Stimulated activated CD4-positive, alpha-beta T cell treated with anti-CD3 and anti-CD28 coated beads, TNF-alpha, amount 100 ng/mL, for 48 hours (primary cell): ENCODE measurements around the gene MTMR12.

Experiments used
- DNase-seq, 3 donors: peaks; one replicate each; pipeline ENCODE4 v3.0.0-alpha.2; 2020; ENCODE audit warnings: low read depth in 3 of 3

MTMR12 gene

GRCh38 chr5:32276173-32276853 lies 36.4 kb downstream of the MTMR12 start:
- DNase-seq: no peak

- no peak for DNase-seq
Observed at GRCh38 chr5:32275396-32275741, 37.4 kb downstream of the MTMR12 start.

- no peak for DNase-seq
Observed at GRCh38 chr5:32274548-32275395, 38.0 kb downstream of the MTMR12 start.

GRCh38 chr5:32273821-32274220 lies 38.9 kb downstream of the MTMR12 start:
- DNase-seq: no peak

- DNase-seq: no peak
Observed at GRCh38 chr5:32272746-32273145, 40.0 kb downstream of the MTMR12 start.

GRCh38 chr5:32270946-32271345 lies 41.8 kb downstream of the MTMR12 start:
- DNase-seq: no peak

GRCh38 chr5:32270178-32270577 lies 42.6 kb downstream of the MTMR12 start:
- DNase-seq: no peak

- DNase-seq: no peak
Observed at GRCh38 chr5:32265902-32266301, 46.8 kb downstream of the MTMR12 start.

GRCh38 chr5:32264957-32265572 lies 47.7 kb downstream of the MTMR12 start:
- DNase-seq: no peak

GRCh38 chr5:32263684-32264083 lies 49.1 kb downstream of the MTMR12 start:
- DNase-seq: no peak

- peak in 1 of 3 donors; percentile 19 for DNase-seq
Observed at GRCh38 chr5:32261198-32261597, 51.5 kb downstream of the MTMR12 start.

- no peak for DNase-seq
Observed at GRCh38 chr5:32259033-32259432, 53.7 kb downstream of the MTMR12 start.

GRCh38 chr5:32258424-32258823 lies 54.3 kb downstream of the MTMR12 start:
- no peak for DNase-seq

GRCh38 chr5:32255540-32255900 lies 57.2 kb downstream of the MTMR12 start:
- no peak for DNase-seq

- no peak for DNase-seq
Observed at GRCh38 chr5:32254881-32255539, 57.7 kb downstream of the MTMR12 start.

GRCh38 chr5:32251871-32252458 lies 60.8 kb downstream of the MTMR12 start:
- DNase-seq: no peak

GRCh38 chr5:32249668-32250067 lies 63.1 kb downstream of the MTMR12 start:
- no peak for DNase-seq

GRCh38 chr5:32245742-32246141 lies 67.0 kb downstream of the MTMR12 start:
- DNase-seq: no peak

GRCh38 chr5:32244017-32244416 lies 68.7 kb downstream of the MTMR12 start:
- DNase-seq: no peak

- DNase-seq: no peak
Observed at GRCh38 chr5:32241034-32241783, 71.5 kb downstream of the MTMR12 start.

- no peak for DNase-seq
Observed at GRCh38 chr5:32239385-32239784, 73.4 kb downstream of the MTMR12 start.
